ENCODE data around the gene ARHGAP21.

DNA sequence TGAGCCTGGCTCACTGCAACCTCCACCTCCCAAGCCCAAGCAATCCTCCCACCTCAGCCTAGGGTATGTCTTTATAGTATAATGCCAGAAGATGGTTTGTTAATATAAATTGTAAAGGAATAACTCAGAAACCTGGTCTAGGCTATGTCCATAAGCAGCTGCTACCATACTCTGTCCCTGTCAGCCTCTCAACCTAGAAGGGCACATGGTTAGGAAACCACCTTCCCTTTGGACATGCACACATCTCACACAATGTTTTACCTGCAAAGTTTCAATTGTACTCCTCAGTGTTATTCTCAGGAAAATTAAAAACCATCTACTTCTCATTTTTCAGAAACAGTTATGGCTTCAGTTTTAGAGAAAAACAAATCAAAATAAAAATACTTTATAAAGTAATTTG, 40.1 kb downstream of the ARHGAP21 start:
- no peak for TF ChIP-seq EZH2 (IDR thresholded peaks at IDR 0.05; ENCODE audit: insufficient read depth, poor library complexity, severe bottlenecking)
- no peak for TF ChIP-seq EZH2phosphoT487 (IDR thresholded peaks at IDR 0.05; ENCODE audit: insufficient read depth, low read depth)

Measured in GM23248 (cell line).